ENCODE data around the gene YWHAE. TPM values are rescaled to one million over a fixed set of nuclear protein-coding genes. Genes with fewer than 3 reads are reported as not detected.
A peak's percentile ranks its signal among the peaks of the same experiment; 100 is the strongest.
"Not testable (repeated sequence)": the region's sequence is repeated elsewhere in the genome, so short reads cannot be mapped to it uniquely, and the experiment has no call there.

Gene YWHAE
- total RNA-seq, 1 donor: 192 TPM

DNA sequence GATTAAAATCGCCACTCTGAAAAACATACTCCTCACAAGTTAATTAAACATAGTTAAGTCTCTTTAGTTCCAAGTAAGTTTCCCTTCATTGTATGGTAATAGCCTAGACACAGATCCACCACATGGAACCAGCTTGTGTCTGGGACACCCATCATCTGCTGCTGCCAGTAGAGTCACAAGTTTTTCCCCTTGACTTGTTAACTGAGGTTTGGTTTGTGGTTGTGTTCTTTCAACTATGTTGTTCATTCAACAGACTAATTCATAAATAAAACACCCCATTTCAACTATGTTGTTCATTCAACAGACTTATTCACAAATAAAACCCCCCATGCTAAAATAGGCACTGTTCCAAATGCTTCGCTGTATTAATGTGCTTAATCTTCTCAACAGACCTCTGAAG lies 24.4 kb downstream of the YWHAE start:
- no peak for DNase-seq (ENCODE audit: low read depth in 2 of 3, low spot score in 2 of 3)

DNA sequence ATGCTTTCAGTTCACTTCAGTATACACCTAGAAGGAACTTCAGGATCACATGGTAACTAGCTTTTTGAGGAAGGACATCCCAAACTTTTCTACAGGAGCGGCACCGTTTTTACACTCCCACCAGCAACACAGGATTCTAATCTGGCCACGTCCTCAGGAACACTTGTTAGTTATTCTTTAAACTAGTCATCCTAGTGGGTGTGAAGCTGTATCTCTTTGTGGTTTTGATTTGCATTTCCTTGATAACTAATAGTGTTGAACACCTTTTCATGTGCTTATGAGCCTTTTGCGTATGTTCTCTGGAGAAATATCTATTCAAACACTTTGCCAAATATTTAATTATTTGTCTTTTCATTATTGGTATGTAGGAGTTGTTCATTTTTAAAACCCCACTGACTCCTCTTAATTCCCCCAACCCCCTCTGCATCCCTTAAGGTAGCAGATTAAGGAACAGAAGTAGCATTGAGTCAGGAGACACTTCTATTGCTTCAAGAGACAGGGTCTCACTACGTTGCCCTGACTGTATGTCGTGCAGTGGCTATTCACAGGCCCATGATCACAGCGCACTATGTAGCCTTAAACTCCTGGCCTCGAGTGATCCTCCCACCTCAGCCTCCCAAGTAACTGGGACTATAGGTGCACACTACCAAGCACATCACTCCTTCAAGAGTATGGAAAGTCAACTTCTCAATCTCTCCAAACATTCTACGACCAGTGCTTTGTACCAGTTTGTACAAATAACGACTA lies 25.4 kb downstream of the YWHAE start:
- DNase-seq (ENCODE audit: low read depth in 2 of 3, low spot score in 2 of 3): no peak

DNA sequence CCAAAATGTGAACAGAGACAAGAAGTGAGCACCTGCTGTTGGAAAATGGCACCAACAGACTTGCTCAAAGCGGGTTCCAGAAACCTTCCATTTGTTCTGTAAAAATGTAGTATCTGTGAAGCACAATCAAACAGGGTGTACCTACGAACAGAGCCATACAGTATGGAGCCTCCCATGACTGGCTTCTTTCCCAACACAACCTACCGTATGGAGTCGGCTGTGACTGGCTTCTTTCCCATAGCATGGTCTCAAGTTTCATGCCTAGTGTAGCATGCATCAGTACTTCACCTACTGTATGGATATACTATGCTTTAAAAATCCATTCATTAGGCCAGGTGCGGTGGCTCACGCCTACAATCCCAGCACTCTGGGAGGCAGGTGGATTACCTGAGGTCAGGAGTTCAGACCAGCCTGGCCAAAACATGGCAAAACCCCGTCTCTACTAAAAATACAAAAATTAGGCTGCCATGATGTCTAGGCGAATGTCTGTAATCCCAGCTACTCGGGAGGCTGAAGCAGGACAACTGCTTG lies 26.2 kb downstream of the YWHAE start:
- DNase-seq (ENCODE audit: low read depth in 2 of 3, low spot score in 2 of 3): no peak

GRCh38 chr17:1372618-1373017 lies 27.4 kb downstream of the YWHAE start:
- no peak for DNase-seq (ENCODE audit: low read depth in 2 of 3, low spot score in 2 of 3)

DNA sequence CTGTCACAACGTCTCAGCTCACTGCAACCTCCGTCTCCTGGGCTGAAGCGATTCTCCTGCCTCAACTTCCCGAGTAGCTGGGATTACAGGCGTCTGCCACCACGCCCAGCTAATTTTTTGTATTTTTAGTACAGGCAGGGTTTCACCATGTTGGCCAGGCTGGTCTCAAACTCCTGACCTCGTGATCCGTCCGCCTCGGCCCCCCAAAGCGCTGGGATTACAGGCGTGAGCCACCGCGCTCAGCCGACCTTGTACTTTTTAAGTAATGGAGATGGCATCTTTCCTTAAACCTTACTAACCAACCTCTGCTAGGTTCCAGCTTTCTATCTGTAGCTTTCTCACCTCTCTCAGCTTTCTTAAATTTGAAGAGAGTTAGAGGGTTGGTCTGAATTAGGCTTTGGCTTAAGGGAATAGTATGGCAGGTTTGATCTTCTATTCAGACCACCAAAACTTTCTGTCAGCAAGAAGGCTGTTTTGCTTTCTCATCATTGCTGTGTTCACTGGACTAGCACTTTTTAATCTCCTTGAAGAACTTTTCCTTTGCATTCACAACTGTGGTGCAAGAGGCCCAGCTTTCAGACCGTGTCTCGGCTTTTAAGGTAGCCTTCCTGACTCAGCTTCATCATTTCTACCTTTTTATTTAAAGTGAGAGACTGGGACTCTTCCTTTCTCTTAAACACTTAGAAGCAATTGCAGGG lies 28.0 kb downstream of the YWHAE start:
- DNase-seq (ENCODE audit: low read depth in 2 of 3, low spot score in 2 of 3): no peak

- no peak for DNase-seq (ENCODE audit: low read depth in 2 of 3, low spot score in 2 of 3)
Measured at GRCh38 chr17:1368588-1368987, 31.4 kb downstream of the YWHAE start.

GRCh38 chr17:1367351-1367745 lies 32.7 kb downstream of the YWHAE start:
- no peak for DNase-seq (ENCODE audit: low read depth in 2 of 3, low spot score in 2 of 3)

- no peak for DNase-seq (ENCODE audit: low read depth in 2 of 3, low spot score in 2 of 3)
Measured at GRCh38 chr17:1366234-1366633, 33.8 kb downstream of the YWHAE start.

DNA sequence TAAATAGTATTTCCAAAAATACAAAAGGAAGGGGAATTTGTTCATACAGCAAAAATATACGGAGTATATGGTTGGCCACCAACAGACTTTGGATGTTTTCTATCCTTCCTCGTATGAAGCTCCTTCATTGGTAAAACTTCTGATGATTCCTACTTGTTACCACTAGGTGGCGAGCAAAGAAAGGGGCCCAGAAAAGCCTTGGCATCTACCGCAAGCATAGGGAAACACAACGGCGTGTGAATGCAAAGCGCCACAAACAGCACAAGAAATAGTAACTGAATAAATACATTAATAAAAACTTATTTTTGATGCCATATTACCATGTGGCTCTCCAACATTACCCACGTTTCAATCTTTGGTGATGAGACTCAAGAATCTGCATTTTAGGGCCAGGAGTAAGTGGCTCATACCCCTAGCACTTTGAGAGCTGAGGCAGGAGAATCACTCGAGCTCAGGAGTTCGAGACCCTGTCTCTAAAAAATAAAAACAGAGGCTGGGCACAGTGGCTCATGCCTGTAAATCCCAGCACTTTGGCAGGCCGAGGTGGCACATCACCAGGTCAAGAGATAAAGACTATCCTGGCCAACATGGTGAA lies 34.5 kb downstream of the YWHAE start:
- DNase-seq (ENCODE audit: low read depth in 2 of 3, low spot score in 2 of 3): peak; percentile 44 to 87 (median 76)

GRCh38 chr17:1362964-1363363 lies 37.1 kb downstream of the YWHAE start:
- peak in 2 of 3 donors; percentile 28 to 52 for DNase-seq (ENCODE audit: low read depth in 2 of 3, low spot score in 2 of 3)

- peak in 1 of 3 donors; percentile 43 for DNase-seq (ENCODE audit: low read depth in 2 of 3, low spot score in 2 of 3)
Measured at GRCh38 chr17:1362065-1362848, 37.8 kb downstream of the YWHAE start.

- no peak for DNase-seq (ENCODE audit: low read depth in 2 of 3, low spot score in 2 of 3)
Measured at GRCh38 chr17:1360975-1361374, 39.0 kb downstream of the YWHAE start.

DNA sequence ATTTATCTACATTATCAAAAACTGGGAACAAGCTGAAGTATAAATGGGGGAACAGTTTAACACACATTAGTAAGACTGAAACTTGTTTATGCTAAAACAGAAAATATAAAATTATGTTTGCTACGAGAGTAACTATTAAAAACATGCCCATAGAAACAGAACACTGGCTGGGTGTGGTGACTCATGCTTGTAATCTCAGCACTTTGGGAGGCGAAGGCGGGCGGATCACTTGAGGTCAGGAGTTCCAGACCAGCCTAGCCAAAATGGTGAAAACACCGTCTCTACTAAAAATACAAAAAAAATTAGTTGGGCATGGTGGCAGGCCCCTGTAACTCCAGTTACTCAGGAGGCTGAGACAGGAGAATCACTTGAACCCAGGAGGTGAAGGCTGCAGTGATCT lies 39.7 kb downstream of the YWHAE start:
- DNase-seq (ENCODE audit: low read depth in 2 of 3, low spot score in 2 of 3): not testable (repeated sequence)

GRCh38 chr17:1354030-1354429 lies 46.0 kb downstream of the YWHAE start:
- DNase-seq (ENCODE audit: low read depth in 2 of 3, low spot score in 2 of 3): no peak

GRCh38 chr17:1352530-1352929 lies 47.5 kb downstream of the YWHAE start:
- DNase-seq (ENCODE audit: low read depth in 2 of 3, low spot score in 2 of 3): not testable (repeated sequence)

DNA sequence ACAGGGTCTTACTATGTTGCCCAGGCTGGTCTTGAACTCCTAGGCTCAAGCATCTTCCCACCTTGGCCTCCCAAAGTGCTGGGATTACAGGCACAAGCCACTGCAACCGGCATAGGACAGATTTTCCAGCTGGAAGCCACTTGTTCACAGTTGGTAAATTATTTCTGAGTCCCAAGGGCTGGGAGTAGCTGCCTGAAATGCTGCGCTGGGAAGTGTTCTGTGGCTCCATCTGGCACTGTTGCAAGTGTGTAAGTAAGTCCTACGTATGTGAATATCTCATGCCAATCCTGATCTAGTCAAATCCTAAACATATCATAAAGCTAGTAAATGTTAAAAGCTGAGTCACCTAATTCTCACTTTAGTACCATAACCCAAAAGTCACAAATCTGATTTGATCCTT lies 48.1 kb downstream of the YWHAE start:
- no peak for DNase-seq (ENCODE audit: low read depth in 2 of 3, low spot score in 2 of 3)

DNA sequence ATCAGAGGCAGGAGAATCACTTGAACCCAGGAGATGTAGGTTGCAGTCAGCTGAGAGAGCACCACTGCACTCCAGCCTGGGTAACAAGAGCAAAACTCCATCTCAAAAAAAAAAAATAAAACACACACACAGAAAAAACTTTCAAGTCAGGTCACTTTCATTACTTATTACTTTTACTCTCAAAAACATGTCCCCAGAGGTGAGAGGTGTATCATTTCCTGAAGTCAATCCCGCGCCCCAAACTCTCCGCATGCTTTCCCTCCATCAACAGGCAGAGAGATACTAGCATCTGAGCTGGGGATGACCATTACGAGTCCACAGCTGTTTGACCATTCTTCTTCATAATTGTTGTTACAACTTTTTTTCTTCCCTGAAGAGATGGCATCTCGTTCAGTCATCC lies 48.7 kb downstream of the YWHAE start:
- DNase-seq (ENCODE audit: low read depth in 2 of 3, low spot score in 2 of 3): no peak

- DNase-seq (ENCODE audit: low read depth in 2 of 3, low spot score in 2 of 3): no peak
Measured at GRCh38 chr17:1347589-1348323, 52.3 kb downstream of the YWHAE start.

GRCh38 chr17:1344521-1344920 lies 55.5 kb downstream of the YWHAE start:
- DNase-seq (ENCODE audit: low read depth in 2 of 3, low spot score in 2 of 3): no peak

GRCh38 chr17:1343554-1343953 lies 56.5 kb downstream of the YWHAE start:
- DNase-seq (ENCODE audit: low read depth in 2 of 3, low spot score in 2 of 3): no peak

All from hematopoietic multipotent progenitor cell (in vitro differentiated cells).